GM15510 (cell line): Measurements from ENCODE around the gene C2orf92.

Experiments
- POLR2A ChIP-seq: IDR thresholded peaks from 3 replicates; pipeline ENCODE4 v1.6.1; 2011; ENCODE audit warnings: borderline replicate concordance; ENCODE audit not compliant: insufficient read length; ENCODE audit errors: extremely low read depth

The C2orf92 gene

DNA sequence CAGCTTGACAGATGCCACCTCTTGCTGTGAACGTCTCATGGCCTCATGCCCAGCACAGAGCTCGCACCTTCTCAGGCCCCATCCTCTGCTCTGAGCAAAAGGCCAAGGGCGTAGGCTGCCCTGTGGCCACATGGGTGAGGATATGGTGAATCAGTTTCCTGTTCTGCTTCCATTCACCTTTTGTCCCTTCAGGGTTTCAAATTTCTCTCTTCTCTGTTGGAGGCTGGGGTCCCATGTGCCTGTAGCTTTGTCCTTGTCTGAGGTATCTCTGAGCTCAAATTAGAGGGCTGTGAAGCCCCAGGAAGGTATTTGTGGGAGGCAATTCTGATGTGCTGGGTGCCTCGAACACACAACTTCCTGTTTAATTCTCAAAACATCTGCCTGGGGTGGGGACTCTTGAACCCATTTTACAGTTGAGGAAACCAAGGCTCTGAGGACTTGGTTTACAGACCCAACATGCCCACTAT, 72.9 kb downstream of the C2orf92 start:
- TF ChIP-seq POLR2A: no peak

DNA sequence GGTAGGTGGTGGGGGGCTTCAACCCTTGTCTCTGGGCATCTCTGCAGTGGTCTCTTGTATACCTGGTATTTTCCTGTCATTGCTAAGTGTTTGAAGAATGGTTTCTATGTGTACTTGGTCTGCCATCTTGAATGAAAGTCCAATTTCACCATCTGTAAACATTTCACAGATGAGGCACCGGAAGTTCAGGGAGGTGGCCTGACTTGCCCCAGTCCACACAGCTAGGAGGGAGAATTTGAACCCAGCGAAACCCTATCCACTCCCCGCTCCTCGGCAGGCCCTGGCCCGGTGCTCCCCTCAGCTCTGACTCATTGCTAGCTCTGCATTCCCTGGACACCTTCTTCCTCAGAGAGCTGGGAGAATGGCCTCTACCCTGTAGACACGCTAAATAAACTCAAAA, 74.4 kb downstream of the C2orf92 start:
- TF ChIP-seq POLR2A: no peak

DNA sequence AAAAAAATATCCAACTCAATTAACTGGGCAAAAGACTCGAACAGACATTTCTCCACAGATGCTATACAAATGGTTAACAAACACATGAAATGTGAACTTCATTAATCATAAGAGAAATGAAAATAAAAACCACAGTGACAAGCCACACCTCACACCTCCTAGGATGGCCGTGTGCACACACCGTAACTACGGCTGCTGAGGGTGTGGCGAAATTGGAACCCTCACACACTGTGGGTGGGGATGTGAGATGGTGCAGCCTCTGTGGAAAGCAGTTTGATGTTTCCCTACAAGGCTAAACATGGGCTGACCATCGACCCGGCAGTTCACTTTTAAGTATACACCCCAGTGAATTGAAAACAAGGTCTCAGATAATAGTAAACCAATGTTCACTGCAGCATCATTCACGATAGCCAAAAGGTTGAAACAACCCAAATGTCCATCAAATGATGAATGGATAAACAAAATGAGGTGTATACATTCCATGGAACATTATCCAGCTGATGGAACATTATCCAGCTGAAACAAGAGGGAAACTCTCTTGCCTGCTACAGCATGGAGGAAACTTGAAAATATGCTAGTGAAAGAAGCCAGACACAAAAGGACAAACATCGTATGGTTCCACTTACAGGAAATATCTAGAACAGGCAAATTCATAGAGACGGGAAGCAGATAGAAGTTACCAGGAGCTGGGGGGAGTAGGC, 76.1 kb downstream of the C2orf92 start:
- TF ChIP-seq POLR2A: no peak

DNA sequence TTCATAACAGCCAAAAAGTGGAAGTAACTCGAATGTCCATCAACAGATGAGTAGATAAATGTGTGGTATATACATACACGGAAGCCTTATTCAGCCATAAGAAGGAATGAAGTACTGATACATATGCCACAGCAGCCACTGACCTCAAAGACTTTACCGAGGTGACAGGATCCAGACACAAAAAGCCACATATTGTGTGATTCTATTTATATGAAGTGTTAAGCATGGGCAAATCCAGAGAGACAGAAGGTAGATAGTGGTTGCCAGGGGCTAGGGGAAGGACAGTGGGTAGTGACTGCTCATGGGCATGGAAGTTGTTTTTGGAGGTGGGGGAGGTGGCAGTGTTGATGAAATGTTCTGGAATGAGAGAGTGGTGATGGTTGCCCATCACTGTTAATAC, 77.8 kb downstream of the C2orf92 start:
- no peak for TF ChIP-seq POLR2A

DNA sequence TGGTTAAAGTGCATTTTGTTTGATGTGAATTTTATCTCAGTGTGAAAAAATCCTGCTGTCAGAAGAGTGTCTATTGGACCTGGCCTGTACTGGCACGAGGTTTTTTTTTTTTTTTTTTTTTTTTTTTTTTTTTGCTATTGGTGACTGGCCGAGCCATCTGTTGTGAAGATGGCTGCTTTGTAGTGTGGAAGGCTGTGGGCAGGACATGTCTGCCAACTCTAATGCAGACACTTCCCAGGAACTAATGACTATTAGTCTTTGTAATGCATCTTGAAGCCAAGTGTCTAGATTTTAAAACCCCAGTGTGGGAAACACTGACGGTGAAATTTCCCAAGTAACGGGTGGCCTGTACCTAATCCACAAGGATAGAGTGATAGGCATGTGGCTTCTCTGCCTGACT, 78.2 kb downstream of the C2orf92 start:
- no peak for TF ChIP-seq POLR2A

DNA sequence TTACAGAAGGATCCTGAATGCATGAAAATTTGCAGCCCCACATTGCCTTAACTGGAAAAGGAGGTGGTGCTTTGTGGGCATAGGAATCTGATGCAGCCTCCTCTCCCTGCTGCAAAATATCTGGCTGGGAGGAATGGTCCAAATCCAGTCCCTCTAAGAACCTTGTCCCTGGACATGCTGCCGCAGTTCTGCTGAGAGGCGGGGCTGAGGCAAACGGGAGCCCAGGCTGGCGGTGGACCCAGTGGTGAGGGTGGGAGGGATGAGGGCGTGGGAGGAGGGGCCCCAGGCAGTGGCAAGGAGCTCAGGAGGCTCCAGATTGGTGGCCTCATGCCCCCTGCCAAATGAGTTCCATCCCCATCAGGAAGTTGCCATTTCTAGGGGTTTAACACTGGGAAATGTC, 80.1 kb downstream of the C2orf92 start:
- TF ChIP-seq POLR2A: no peak

DNA sequence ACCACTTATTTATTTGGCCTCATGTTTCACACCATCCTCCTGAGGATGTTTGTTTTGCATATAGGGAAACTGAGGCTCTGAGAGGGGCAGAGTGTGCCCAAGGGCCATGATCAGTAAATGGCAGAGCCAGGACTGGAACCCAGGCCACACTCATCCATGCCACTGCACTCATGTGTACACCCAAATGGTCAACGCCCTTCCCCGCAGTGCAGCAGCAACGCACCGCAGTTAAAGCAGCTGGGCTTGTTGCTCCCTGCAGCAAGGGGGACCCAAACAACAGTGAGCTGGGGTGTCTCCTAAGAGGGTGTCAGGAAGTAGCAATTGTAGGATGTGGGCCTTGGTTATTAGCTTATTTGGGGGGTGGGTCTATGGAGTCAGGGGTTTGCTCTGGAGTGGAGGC, 80.5 kb downstream of the C2orf92 start:
- TF ChIP-seq POLR2A: no peak

DNA sequence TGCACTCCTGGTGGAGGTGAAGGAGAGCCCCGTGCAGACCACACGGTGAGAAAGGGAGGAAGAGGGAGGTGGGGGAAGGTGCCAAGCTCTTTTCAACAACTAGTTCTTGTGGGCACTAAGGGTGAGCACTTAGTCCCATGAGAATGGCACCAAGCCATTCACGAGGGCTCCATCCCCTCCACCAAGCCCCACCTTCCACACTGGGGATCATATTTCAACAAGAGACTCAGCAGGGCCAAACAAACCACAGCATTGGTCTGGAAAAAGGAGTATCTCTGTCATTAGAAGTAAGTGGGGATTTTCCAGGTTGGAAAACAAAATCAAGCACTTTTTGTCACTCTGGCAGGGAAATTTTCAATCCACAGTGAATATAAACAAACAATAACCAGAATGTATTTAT, 82.2 kb downstream of the C2orf92 start:
- no peak for TF ChIP-seq POLR2A
